Trophoblast cell (in vitro differentiated cells and primary cell): ENCODE data around the gene GSX2.

Source experiments
- DNase-seq, 2 donors: peaks; one replicate each; pipeline ENCODE4 v3.0.0-alpha.2; 2016
- H2AFZ ChIP-seq: 2 replicates; pipeline ENCODE4 v1.6.1; 2013; ENCODE audit warnings: low read length, moderate library complexity, mild to moderate bottlenecking; ENCODE audit not compliant: insufficient read depth, poor library complexity
- H2AK5ac ChIP-seq: 2 replicates; pipeline ENCODE4 v1.6.1; 2013; ENCODE audit warnings: mild to moderate bottlenecking, low read length
- H2BK120ac ChIP-seq: 2 replicates; pipeline ENCODE4 v1.6.1; 2013; ENCODE audit warnings: low read length, mild to moderate bottlenecking, moderate library complexity; ENCODE audit not compliant: insufficient read depth, poor library complexity
- H2BK12ac ChIP-seq: 2 replicates; pipeline ENCODE4 v1.6.1; 2013; ENCODE audit warnings: mild to moderate bottlenecking, low read length, moderate library complexity
- H2BK5ac ChIP-seq: 2 replicates; pipeline ENCODE4 v1.6.1; 2013; ENCODE audit warnings: low read length, low read depth, moderate library complexity, mild to moderate bottlenecking; ENCODE audit not compliant: poor library complexity
- H3K14ac ChIP-seq: 2 replicates; pipeline ENCODE4 v1.6.1; 2013; ENCODE audit warnings: mild to moderate bottlenecking, low read length
- H3K18ac ChIP-seq: 2 replicates; pipeline ENCODE4 v1.6.1; 2013; ENCODE audit warnings: mild to moderate bottlenecking, low read length
- H3K23ac ChIP-seq: 2 replicates; pipeline ENCODE4 v1.6.1; 2013; ENCODE audit warnings: low read length
- H3K27ac ChIP-seq: 2 replicates; pipeline ENCODE4 v1.5.1; 2013; ENCODE audit warnings: low read depth, mild to moderate bottlenecking, inconsistent platforms, low read length, moderate library complexity
- H3K27me3 ChIP-seq: 2 replicates; pipeline ENCODE4 v1.6.1; 2013; ENCODE audit warnings: inconsistent platforms, mild to moderate bottlenecking, low read length, moderate library complexity; ENCODE audit not compliant: insufficient read depth
- H3K36me3 ChIP-seq, 2 experiments: 1 replicate in 1 of 2; 2 replicates in 1 of 2; pipeline ENCODE4 v1.6.1; 2013; ENCODE audit warnings: low read length in 2 of 2, mild to moderate bottlenecking in 2 of 2, moderate library complexity in 1 of 2; ENCODE audit not compliant: insufficient read depth in 2 of 2, control insufficient read depth in 1 of 2
- H3K4ac ChIP-seq: 2 replicates; pipeline ENCODE4 v1.6.1; 2013; ENCODE audit warnings: low read depth, mild to moderate bottlenecking, low read length, moderate library complexity
- H3K4me1 ChIP-seq, 2 experiments: 1 replicate in 1 of 2; 2 replicates in 1 of 2; pipeline ENCODE4 v1.6.1; 2013; ENCODE audit warnings: low read length in 2 of 2, mild to moderate bottlenecking in 2 of 2, moderate library complexity in 1 of 2; ENCODE audit not compliant: insufficient read depth in 2 of 2, control insufficient read depth in 1 of 2
- H3K4me2 ChIP-seq: 2 replicates; pipeline ENCODE4 v1.6.1; 2013; ENCODE audit warnings: inconsistent platforms, mild to moderate bottlenecking, low read length, moderate library complexity
- H3K4me3 ChIP-seq: 2 replicates; pipeline ENCODE4 v1.5.1; 2013; ENCODE audit warnings: mild to moderate bottlenecking, low read depth, low read length, inconsistent platforms
- H3K79me1 ChIP-seq: one replicate; pipeline ENCODE4 v1.6.1; 2013; ENCODE audit warnings: low read length
- H3K79me2 ChIP-seq: 2 replicates; pipeline ENCODE4 v1.6.1; 2013; ENCODE audit warnings: low read length, mild to moderate bottlenecking; ENCODE audit not compliant: control insufficient read depth, insufficient read depth, poor library complexity
- H3K9ac ChIP-seq: 2 replicates; pipeline ENCODE4 v1.6.1; 2013; ENCODE audit warnings: mild to moderate bottlenecking, low read length
- H3K9me3 ChIP-seq: 2 replicates; pipeline ENCODE4 v1.6.1; 2013; ENCODE audit warnings: low read depth, mild to moderate bottlenecking, control low read depth, inconsistent platforms, low read length; ENCODE audit not compliant: insufficient read depth
- H4K12ac ChIP-seq: 2 replicates; pipeline ENCODE4 v1.6.1; 2013; ENCODE audit warnings: low read depth, mild to moderate bottlenecking, low read length, moderate library complexity
- H4K8ac ChIP-seq: 2 replicates; pipeline ENCODE4 v1.6.1; 2013; ENCODE audit warnings: low read depth, mild to moderate bottlenecking, low read length, moderate library complexity
- H4K91ac ChIP-seq: one replicate; pipeline ENCODE4 v1.6.1; 2013; ENCODE audit warnings: low read depth, mild to moderate bottlenecking, low read length, moderate library complexity
- WGBS: extraction: QIAGEN DNeasy Blood & Tissue Kit; methylation state at CpG from one replicate; pipeline ENCODE4 v1.1.7; 2013; ENCODE audit warnings: missing lambda C conversion rate; ENCODE audit not compliant: insufficient read length, insufficient coverage; ENCODE audit errors: extremely low coverage; 5-methylcytosine and 5-hydroxymethylcytosine counted together

Gene GSX2

GRCh38 chr4:54096295-54096962, 3.5 kb upstream of the GSX2 start:
- no peaks in the 10 kb centered on the region for H3K9me3 ChIP-seq

GRCh38 chr4:54097152-54097551, 2.8 kb upstream of the GSX2 start:
- no CpG with 5 or more reads among the region's 6 CpGs for WGBS
- peaks cover 7 to 15% of the 10 kb centered on the region in 2 experiments for H3K4me1 ChIP-seq
- no peaks in the 10 kb centered on the region for H3K36me3 ChIP-seq
- no peak overlapping the region for H3K4me2 ChIP-seq
- H2AFZ ChIP-seq: no peak overlapping the region
- H4K8ac ChIP-seq: no peak overlapping the region
- no peaks in the 10 kb centered on the region for H3K9me3 ChIP-seq
- no peak overlapping the region for H3K27ac ChIP-seq
- peaks cover 3% of the 10 kb centered on the region for H3K79me1 ChIP-seq
- no peak overlapping the region for H2BK5ac ChIP-seq
- H2BK120ac ChIP-seq: no peak overlapping the region
- H3K79me2 ChIP-seq: no peaks in the 10 kb centered on the region
- H3K18ac ChIP-seq: no peak overlapping the region
- H3K23ac ChIP-seq: no peak overlapping the region
- no peak overlapping the region for H4K12ac ChIP-seq
- H3K9ac ChIP-seq: no peak overlapping the region
- H3K14ac ChIP-seq: no peak overlapping the region
- peaks cover 87% of the 10 kb centered on the region for H3K27me3 ChIP-seq
- no peak overlapping the region for H3K4me3 ChIP-seq
- DNase-seq: no peak
- H2AK5ac ChIP-seq: no peak overlapping the region
- H2BK12ac ChIP-seq: no peak overlapping the region
- no peak overlapping the region for H3K4ac ChIP-seq
- no peak overlapping the region for H4K91ac ChIP-seq

More at GRCh38 chr4:54096295-54096962, 3.5 kb upstream of the GSX2 start:
- no peak overlapping the region for H2BK5ac ChIP-seq
- no peak overlapping the region for H4K12ac ChIP-seq
- no peaks in the 10 kb centered on the region for H3K36me3 ChIP-seq
- no peak overlapping the region for H3K9ac ChIP-seq
- no peak overlapping the region for H3K14ac ChIP-seq
- no peak overlapping the region for H3K27ac ChIP-seq
- H2AK5ac ChIP-seq: no peak overlapping the region
- no peak overlapping the region for H4K8ac ChIP-seq
- H3K27me3 ChIP-seq: peaks cover 83% of the 10 kb centered on the region
- H2BK120ac ChIP-seq: no peak overlapping the region
- no peaks in the 10 kb centered on the region for H3K79me2 ChIP-seq
- H3K18ac ChIP-seq: no peak overlapping the region
- peaks cover 9% of the 10 kb centered on the region for H3K79me1 ChIP-seq
- DNase-seq: no peak
- H3K4me1 ChIP-seq: peaks cover 11% of the 10 kb centered on the region in 2 experiments
- H3K4me3 ChIP-seq: no peak overlapping the region
- H3K4ac ChIP-seq: no peak overlapping the region
- no peak overlapping the region for H3K4me2 ChIP-seq
- H2BK12ac ChIP-seq: no peak overlapping the region
- no peak overlapping the region for H4K91ac ChIP-seq
- no peak overlapping the region for H2AFZ ChIP-seq
- WGBS: no CpG with 5 or more reads among the region's 13 CpGs
- no peak overlapping the region for H3K23ac ChIP-seq

DNA sequence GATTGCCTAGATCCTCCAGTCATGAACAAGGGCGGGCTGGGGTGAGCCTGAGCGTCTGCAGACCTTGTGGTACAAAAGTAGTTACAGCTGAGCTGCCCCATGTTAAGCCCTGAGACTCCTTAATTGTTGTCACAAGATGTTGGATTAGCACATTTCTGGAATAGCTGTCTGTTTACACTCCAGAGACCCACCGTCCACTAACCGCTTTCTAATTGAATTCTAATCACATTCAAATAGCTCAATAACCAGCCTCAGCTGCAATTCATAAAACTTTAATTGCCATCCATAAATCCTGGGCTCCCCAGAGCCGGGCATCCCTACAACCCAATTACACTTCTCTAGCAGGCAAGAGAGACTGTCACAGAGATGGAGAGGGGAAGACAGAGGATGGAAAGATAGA, 1.6 kb upstream of the GSX2 start:
- H3K18ac ChIP-seq: no peak overlapping the region
- no peak overlapping the region for H3K27ac ChIP-seq
- no peak overlapping the region for H2AK5ac ChIP-seq
- no peaks in the 10 kb centered on the region for H3K36me3 ChIP-seq
- no peak overlapping the region for H3K23ac ChIP-seq
- H2BK120ac ChIP-seq: no peak overlapping the region
- H3K4me1 ChIP-seq: peaks cover 9 to 14% of the 10 kb centered on the region in 2 experiments
- H3K9ac ChIP-seq: no peak overlapping the region
- H4K12ac ChIP-seq: no peak overlapping the region
- no peak for DNase-seq
- H3K79me2 ChIP-seq: no peaks in the 10 kb centered on the region
- no peaks in the 10 kb centered on the region for H3K9me3 ChIP-seq
- H2BK12ac ChIP-seq: no peak overlapping the region
- H3K14ac ChIP-seq: no peak overlapping the region
- H3K4ac ChIP-seq: no peak overlapping the region
- H4K91ac ChIP-seq: no peak overlapping the region
- peaks cover 4% of the 10 kb centered on the region for H3K79me1 ChIP-seq
- no peak overlapping the region for H4K8ac ChIP-seq
- H3K4me3 ChIP-seq: no peak overlapping the region
- no CpG with 5 or more reads among the region's 5 CpGs for WGBS
- peaks cover 81% of the 10 kb centered on the region for H3K27me3 ChIP-seq
- no peak overlapping the region for H2BK5ac ChIP-seq
- no peak overlapping the region for H2AFZ ChIP-seq
- H3K4me2 ChIP-seq: no peak overlapping the region

DNA sequence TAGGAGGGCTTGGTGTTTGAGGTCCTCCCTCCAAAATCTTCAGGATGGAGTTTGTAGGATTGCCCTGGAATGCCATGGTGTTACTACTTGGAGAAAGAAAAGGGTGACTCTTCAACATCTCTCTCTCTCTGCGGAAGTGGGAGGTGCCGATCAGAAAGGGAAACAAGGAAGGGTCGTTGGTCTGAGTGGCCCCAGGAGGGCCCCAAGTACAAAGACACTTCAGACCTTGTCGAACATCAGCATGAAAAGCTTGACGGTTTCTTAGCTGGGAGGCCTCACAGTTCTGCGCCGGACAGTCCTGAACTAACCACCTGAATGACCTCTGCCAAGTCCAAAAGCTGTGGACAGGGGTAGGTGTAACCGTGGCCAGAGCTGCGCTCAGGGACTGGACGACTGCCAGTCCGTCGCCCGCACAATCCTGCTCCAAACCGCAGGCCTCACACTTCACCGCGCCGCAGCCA, 646 bp upstream of the GSX2 start:
- no peak overlapping the region for H4K8ac ChIP-seq
- no peak overlapping the region for H2BK12ac ChIP-seq
- H3K4me1 ChIP-seq: peaks cover 16 to 21% of the 10 kb centered on the region in 2 experiments
- H3K79me1 ChIP-seq: peaks cover 10% of the 10 kb centered on the region
- H2AFZ ChIP-seq: no peak overlapping the region
- H3K9me3 ChIP-seq: no peaks in the 10 kb centered on the region
- no peak overlapping the region for H3K23ac ChIP-seq
- H2AK5ac ChIP-seq: no peak overlapping the region
- no peak overlapping the region for H3K4me3 ChIP-seq
- no peak overlapping the region for H4K91ac ChIP-seq
- no peak overlapping the region for H3K18ac ChIP-seq
- H3K27ac ChIP-seq: no peak overlapping the region
- H3K27me3 ChIP-seq: peaks cover 78% of the 10 kb centered on the region
- H3K9ac ChIP-seq: no peak overlapping the region
- H3K36me3 ChIP-seq: no peaks in the 10 kb centered on the region
- no peak overlapping the region for H4K12ac ChIP-seq
- peak overlapping the region; percentile 58 for H3K4me2 ChIP-seq
- no peak overlapping the region for H2BK5ac ChIP-seq
- DNase-seq: peak; percentile 17 to 21
- H3K4ac ChIP-seq: no peak overlapping the region
- no peak overlapping the region for H3K14ac ChIP-seq
- H3K79me2 ChIP-seq: peaks cover 2% of the 10 kb centered on the region
- H2BK120ac ChIP-seq: no peak overlapping the region
- WGBS: no CpG with 5 or more reads among the region's 17 CpGs
